Measurements from ENCODE around the gene TCEAL8. TPM values are rescaled to one million over a fixed set of nuclear protein-coding genes. Genes with fewer than 3 reads are reported as not detected.

Gene TCEAL8
- total and polyA plus RNA-seq, 2 donors (not counting 3 experiments of a cell fraction or from before 2014, with no cell fraction given): 31.0 to 51.8 TPM

Other genes starting within 250 kb of the TCEAL8 start
- gene BEX1, start 191.0 kb downstream of the TCEAL8 start, total RNA-seq: 0.46 TPM in 1 of 2 replicates, not detected in the other
- gene BEX1, start 191.0 kb downstream of the TCEAL8 start, polyA plus RNA-seq: 0.14 and 0.19 TPM in 2 replicates
- not detected in 2 replicates for gene NXF3, start 162.0 kb downstream of the TCEAL8 start, total RNA-seq
- not detected in 2 replicates for gene NXF3, start 162.0 kb downstream of the TCEAL8 start, polyA plus RNA-seq
- gene BEX4, start 40.0 kb downstream of the TCEAL8 start, total RNA-seq: 28.0 and 30.3 TPM in 2 replicates
- gene BEX4, start 40.0 kb downstream of the TCEAL8 start, polyA plus RNA-seq: 12.9 and 17.8 TPM in 2 replicates
- not detected in 2 replicates for gene TCEAL5, start 21.6 kb upstream of the TCEAL8 start, total RNA-seq
- gene TCEAL5, start 21.6 kb upstream of the TCEAL8 start, polyA plus RNA-seq: not detected in 2 replicates
- 0.88 and 1.4 TPM in 2 replicates for gene BEX2, start 55.8 kb upstream of the TCEAL8 start, total RNA-seq
- 0.92 and 1.4 TPM in 2 replicates for gene BEX2, start 55.8 kb upstream of the TCEAL8 start, polyA plus RNA-seq
- 8.2 and 10.5 TPM in 2 replicates for gene TCEAL7, start 75.1 kb upstream of the TCEAL8 start, total RNA-seq
- 4.2 and 4.6 TPM in 2 replicates for gene TCEAL7, start 75.1 kb upstream of the TCEAL8 start, polyA plus RNA-seq
- gene TCEAL9, start 101.4 kb upstream of the TCEAL8 start, total RNA-seq: 98.3 and 99.2 TPM in 2 replicates
- gene TCEAL9, start 101.4 kb upstream of the TCEAL8 start, polyA plus RNA-seq: 37.2 and 61.7 TPM in 2 replicates
- 227 and 233 TPM in 2 replicates for gene BEX3, start 121.4 kb upstream of the TCEAL8 start, total RNA-seq
- gene BEX3, start 121.4 kb upstream of the TCEAL8 start, polyA plus RNA-seq: 235 and 332 TPM in 2 replicates

Measured in endothelial cell of umbilical vein (primary cell).